Panc1 (cell line): ENCODE measurements around the gene TBC1D26. TPM values are rescaled to one million over a fixed set of nuclear protein-coding genes. Genes with fewer than 3 reads are reported as not detected.
"Not testable (repeated sequence)": the region's sequence is repeated elsewhere in the genome, so short reads cannot be mapped to it uniquely, and the experiment has no call there.

ENCODE experiments used
- ATAC-seq: fragments of 200-7000 bp; cut with Tn5 transposase; 2 replicates; pipeline ENCODE4 v1.9.1; 2020; ENCODE audit warnings: mild to moderate bottlenecking, moderate library complexity
- Bru-seq: library from RNA; stranded (reverse); fragments of 400-500 nt; gene quantifications from one replicate; lab custom pipeline; 2021; lab: Mats Ljungman, UMichigan
- BruChase-seq, 2 experiments: library from RNA; stranded (reverse); fragments of 400-500 nt; gene quantifications; one replicate each; lab custom pipeline; 2021; lab: Mats Ljungman, UMichigan
- BruUV-seq: library from RNA; stranded (reverse); fragments of 400-500 nt; replicated peaks from 2 replicates; lab custom pipeline; 2021; lab: Mats Ljungman, UMichigan
- CTCF ChIA-PET: fragments of 300-600 bp; sonication (Branson Sonifier 250); formaldehyde crosslinking; loops from one replicate; lab custom pipeline; 2022; ENCODE audit warnings: antibody characterized with exemption; lab: Charles Lee
- POLR2A ChIA-PET: fragments of 300-600 bp; sonication (Branson Sonifier 250); formaldehyde crosslinking; loops from one replicate; lab custom pipeline; 2022; ENCODE audit warnings: antibody characterized with exemption; lab: Charles Lee
- DNase-seq: peaks from one replicate; pipeline ENCODE4 v3.0.0-alpha.2; 2010; ENCODE audit warnings: low read depth, low spot score
- H3K27ac ChIP-seq: 2 replicates; pipeline ENCODE4 v1.5.1; 2011; ENCODE audit warnings: mild to moderate bottlenecking, low read length, inconsistent platforms
- H3K27me3 ChIP-seq: fragments of 200-500 bp; sonication (Bioruptor generic); 2 replicates; pipeline ENCODE4 v1.6.0; 2014; ENCODE audit warnings: low read length, inconsistent platforms; ENCODE audit not compliant: control insufficient read depth, insufficient read depth
- H3K36me3 ChIP-seq: fragments of 200-500 bp; sonication (Bioruptor generic); 2 replicates; pipeline ENCODE4 v1.5.1; 2014; ENCODE audit warnings: inconsistent platforms, mild to moderate bottlenecking, low read length, moderate library complexity; ENCODE audit not compliant: control insufficient read depth, insufficient read depth
- H3K4me1 ChIP-seq: 2 replicates; pipeline ENCODE4 v1.5.1; 2011; ENCODE audit warnings: inconsistent platforms, mild to moderate bottlenecking, low read length, moderate library complexity; ENCODE audit not compliant: control insufficient read depth, insufficient read depth
- H3K4me3 ChIP-seq, 2 experiments: 2 replicates each; pipeline ENCODE4 v1.5.1; 2011 to 2012; ENCODE audit warnings: low read depth in 2 of 2, low read length in 2 of 2, mild to moderate bottlenecking in 2 of 2, inconsistent platforms in 1 of 2, moderate library complexity in 1 of 2
- H3K9me3 ChIP-seq: fragments of 200-500 bp; sonication (Bioruptor generic); 2 replicates; pipeline ENCODE4 v1.5.1; 2014; ENCODE audit warnings: low read depth, mild to moderate bottlenecking, inconsistent platforms, low read length, moderate library complexity; ENCODE audit not compliant: control insufficient read depth, insufficient read depth
- POLR2AphosphoS5 ChIP-seq: IDR thresholded peaks from 2 replicates; pipeline ENCODE4 v1.6.1; 2012; ENCODE audit warnings: mild to moderate bottlenecking, low read depth, low read length, moderate library complexity
- in situ Hi-C: cut with HindIII; loops from 2 replicates; pipeline ENCODE4 v1.10.0; 2016; ENCODE audit warnings: low sequenced_read_pairs, low pct_unique_long_range_greater_than_20kb
- intact Hi-C: fragments of 100-400 bp; cut with micrococcal nuclease; formaldehyde crosslinking; loops from one replicate; pipeline ENCODE4 v1.10.0; 2022; ENCODE audit not compliant: unreplicated experiment
- long read RNA-seq: library from polyadenylated mRNA; unstranded; transcript quantifications from one replicate; pipeline ENCODE4 v2.0.0, GENCODE V29; 2021; ENCODE audit not compliant: unreplicated experiment
- polyA plus RNA-seq: library from polyadenylated mRNA; unstranded; fragments of >200 nt; gene quantifications from one replicate; pipeline ENCODE4 v1.2.1, GENCODE V29; 2012; ENCODE audit warnings: missing spikeins; ENCODE audit not compliant: insufficient read length
- total RNA-seq: library from RNA; stranded (reverse); gene quantifications from one replicate; pipeline ENCODE4 v1.2.1, GENCODE V29; 2021; ENCODE audit not compliant: unreplicated experiment

Gene TBC1D26
- total RNA-seq (0.05 TPM), Bru-seq, nascent RNA (not detected), BruChase-seq, experiment 1, labeled RNA remaining after a 2-hour chase (percentile 11 among the genes with signal in this experiment), BruChase-seq, experiment 2, labeled RNA remaining after a 6-hour chase (not detected)
- not detected for polyA plus RNA-seq
- long read RNA-seq: 0 reads

DNA sequence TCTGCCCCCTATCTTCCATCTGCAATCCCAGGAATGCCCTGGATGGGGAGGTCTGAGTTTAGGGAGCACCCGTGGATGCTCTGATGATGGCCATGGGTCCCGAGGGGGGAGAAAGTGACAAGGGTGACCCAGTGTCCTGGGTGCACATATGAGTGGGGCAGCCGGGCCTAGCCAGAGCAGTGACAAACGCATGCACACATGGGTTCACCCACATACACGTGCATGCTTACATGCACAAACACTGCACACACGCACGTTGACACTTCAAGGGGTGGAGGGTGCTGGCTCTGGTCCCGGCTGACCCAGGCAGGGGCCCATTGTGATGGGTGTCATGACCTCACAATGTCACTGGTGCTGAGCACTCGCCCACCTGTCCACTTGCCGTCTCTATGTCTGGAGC lies at the start of gene TBC1D26:
Gene TBC1D26, plus strand, starts transcription at position 384 of the 400 bp plus-strand sequence. CDS start 3,066 bp downstream, outside the sequence.
- ATAC-seq, in situ Hi-C loops, intact Hi-C loops, H3K27me3 ChIP-seq, H3K9me3 ChIP-seq, BruUV-seq, H3K4me3 ChIP-seq, H3K4me1 ChIP-seq, CTCF ChIA-PET, H3K27ac ChIP-seq, DNase-seq, POLR2A ChIA-PET, H3K36me3 ChIP-seq: not testable (repeated sequence)

DNA sequence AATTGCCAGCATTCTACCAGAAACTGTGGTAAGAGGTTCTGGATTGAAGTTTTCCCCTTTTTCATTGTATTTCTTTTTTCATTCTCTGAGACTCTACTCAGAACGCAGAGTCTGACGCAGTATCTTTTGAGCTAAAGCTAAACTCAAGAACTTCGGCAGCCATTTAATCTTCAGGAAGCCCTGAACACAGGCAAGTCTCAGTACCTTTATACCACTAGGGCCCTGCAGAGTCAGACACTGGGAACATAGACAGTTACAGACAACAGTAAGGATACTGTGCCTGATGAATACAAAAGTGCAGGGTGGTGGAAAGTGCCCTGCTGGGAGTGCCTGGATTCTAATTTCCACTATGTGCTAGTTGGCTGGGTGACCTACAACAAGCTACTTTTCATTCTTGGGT lies 48.9 kb upstream of the TBC1D26 start:
- H3K9me3 ChIP-seq, H3K4me3 ChIP-seq, POLR2A ChIA-PET, CTCF ChIA-PET, DNase-seq, H3K27me3 ChIP-seq, intact Hi-C loops, H3K36me3 ChIP-seq, H3K27ac ChIP-seq, H3K4me1 ChIP-seq, in situ Hi-C loops, BruUV-seq, ATAC-seq: not testable (repeated sequence)

DNA sequence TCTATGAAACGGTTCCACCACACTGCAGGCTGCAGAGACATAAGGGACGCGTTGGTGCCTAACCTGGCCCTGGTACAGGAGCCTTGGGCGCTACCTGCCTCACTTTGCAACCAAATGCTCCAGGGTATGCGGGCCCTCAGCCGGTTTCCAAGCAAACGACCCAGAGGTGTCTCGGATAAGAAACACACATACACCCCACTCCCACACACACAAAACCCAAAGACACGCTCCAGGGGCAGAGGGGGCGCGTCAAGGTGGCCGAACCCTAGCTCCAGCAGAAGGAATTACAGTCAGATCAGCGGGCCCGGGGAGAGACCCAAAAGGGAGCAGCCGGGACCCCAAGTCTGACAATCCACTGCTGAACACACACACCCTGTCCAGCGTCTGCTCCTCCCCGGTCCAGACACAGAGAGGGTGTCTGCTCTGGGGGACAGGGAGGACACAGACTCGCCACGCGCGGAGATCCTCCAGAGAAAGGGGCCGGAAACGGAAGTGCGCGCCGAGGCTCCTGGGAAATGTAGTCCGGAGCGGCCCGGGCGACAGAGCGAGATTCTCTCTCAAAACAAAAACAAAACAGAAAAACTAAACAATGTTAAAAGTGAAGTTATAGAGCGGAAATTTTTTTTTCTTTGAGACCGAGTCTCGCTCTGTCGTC lies 48.1 kb upstream of the TBC1D26 start, which contains the start of gene TRIM16:
Gene TRIM16, minus strand, starts transcription at position 488 of the 655 bp plus-strand sequence. CDS start 32,702 bp downstream, outside the sequence.
- in situ Hi-C loops, CTCF ChIA-PET, POLR2A ChIA-PET, intact Hi-C loops, H3K36me3 ChIP-seq, H3K27me3 ChIP-seq, H3K9me3 ChIP-seq, H3K4me1 ChIP-seq: not testable (repeated sequence)
- BruUV-seq: TSS peak; percentile 87
- DNase-seq: peak; percentile 5
- ATAC-seq: peak; percentile 97
- Histone ChIP-seq H3K4me3 (peak within 1 kb of the TSS; percentile 56 to 57), H3K27ac (peak within 1 kb of the TSS; percentile 71)
- TF ChIP-seq POLR2AphosphoS5: peak; percentile 58; the same call in 1 of the 2 replicates

DNA sequence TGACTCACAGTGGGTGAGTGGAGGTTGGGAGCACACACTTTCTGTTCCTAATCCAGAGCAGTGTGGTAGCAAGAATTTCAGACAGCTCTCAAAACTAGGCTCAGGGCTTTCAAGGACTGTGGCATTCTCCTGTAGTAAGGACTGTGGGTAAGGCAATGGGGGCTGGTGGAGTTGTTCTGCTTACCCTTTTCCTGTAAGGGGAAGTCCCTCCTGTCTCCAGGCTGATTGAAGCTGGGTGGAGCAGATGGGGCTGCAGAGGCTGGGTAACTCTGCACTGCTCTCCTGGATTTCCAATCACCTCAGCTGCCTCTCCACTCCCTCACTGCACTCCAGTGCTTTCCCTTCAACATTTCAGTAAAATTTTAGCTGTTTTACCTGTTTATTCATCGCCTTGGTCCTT lies 44.6 kb upstream of the TBC1D26 start:
- H3K27ac ChIP-seq, H3K9me3 ChIP-seq, H3K27me3 ChIP-seq, intact Hi-C loops, BruUV-seq, DNase-seq, H3K4me3 ChIP-seq, H3K4me1 ChIP-seq, H3K36me3 ChIP-seq, POLR2A ChIA-PET, ATAC-seq, in situ Hi-C loops: not testable (repeated sequence)
- CTCF ChIA-PET: interaction anchor here (0.6 kb wide), 1 partner anchor 311 kb away, joined by 4 read pairs; no protein-coding TSS in a partner anchor

DNA sequence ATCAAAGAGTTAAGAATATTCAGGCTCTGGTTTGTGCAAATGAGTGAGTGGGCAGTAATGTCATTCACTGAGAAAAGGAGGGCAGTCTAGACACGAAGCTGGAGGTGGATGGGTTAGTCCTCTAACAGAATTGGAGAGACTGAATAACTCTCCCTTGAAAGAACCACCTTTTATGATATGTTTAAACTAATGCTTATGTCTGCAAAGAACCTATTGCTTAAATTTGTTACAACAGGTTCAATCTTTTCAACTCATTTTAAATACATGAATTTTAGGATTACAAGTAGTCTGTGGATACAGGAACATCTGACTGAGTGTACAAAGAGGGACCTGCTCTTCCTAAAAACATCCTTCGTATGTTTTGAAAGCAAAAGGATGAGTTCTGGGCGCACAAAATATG lies 33.1 kb upstream of the TBC1D26 start:
- intact Hi-C loops, H3K36me3 ChIP-seq, BruUV-seq, H3K27me3 ChIP-seq, in situ Hi-C loops, H3K4me1 ChIP-seq, CTCF ChIA-PET, H3K9me3 ChIP-seq, POLR2A ChIA-PET: not testable (repeated sequence)
- ATAC-seq: peak; percentile 7; the same call in 1 of the 2 replicates
- peak; percentile 12 for DNase-seq
- 0 out of 2 replicates have a peak overlapping the region, but pooled peaks have one; percentile 34 for H3K27ac ChIP-seq
- peak overlapping the region; percentile 48 to 49 for H3K4me3 ChIP-seq

DNA sequence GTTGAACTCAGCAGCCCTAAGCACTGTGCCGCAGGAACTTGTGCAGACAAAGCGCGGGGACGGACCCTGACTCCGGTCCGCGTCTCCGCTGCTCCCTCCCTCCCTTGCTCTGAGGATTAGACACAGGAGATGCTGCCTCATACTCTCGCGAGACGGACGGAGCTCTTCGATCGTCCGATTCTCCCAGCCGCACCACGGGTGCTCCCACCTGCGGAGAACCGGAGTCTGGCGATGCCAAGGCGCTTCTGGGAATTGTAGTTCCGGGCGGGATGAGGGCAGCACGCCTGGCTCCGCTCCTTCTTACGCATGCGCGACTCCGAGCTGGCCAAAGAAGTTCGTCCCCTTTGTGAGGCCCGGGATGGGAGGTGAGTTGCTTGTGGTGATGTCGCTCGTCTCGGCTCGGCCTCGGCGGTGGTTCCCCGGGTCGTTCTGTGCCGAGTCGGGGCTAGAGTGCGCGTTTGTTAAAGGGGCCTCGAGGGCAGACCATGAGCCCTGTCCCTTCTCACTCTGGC lies 32.6 kb upstream of the TBC1D26 start, which contains the start of gene ZNF286A:
Gene ZNF286A, plus strand, starts transcription at position 340 of the 512 bp plus-strand sequence. CDS start 578 bp downstream, outside the sequence.
- peak; percentile 99 for ATAC-seq
- H3K27ac ChIP-seq: 0 out of 2 replicates have a peak within 1 kb of the TSS, but pooled peaks have one; percentile 34
- H3K4me1 ChIP-seq, POLR2A ChIA-PET, H3K36me3 ChIP-seq, in situ Hi-C loops, CTCF ChIA-PET, BruUV-seq, intact Hi-C loops, H3K27me3 ChIP-seq, H3K9me3 ChIP-seq: not testable (repeated sequence)
- DNase-seq: peak; percentile 91
- H3K4me3 ChIP-seq: peak within 1 kb of the TSS; percentile 48 to 49

DNA sequence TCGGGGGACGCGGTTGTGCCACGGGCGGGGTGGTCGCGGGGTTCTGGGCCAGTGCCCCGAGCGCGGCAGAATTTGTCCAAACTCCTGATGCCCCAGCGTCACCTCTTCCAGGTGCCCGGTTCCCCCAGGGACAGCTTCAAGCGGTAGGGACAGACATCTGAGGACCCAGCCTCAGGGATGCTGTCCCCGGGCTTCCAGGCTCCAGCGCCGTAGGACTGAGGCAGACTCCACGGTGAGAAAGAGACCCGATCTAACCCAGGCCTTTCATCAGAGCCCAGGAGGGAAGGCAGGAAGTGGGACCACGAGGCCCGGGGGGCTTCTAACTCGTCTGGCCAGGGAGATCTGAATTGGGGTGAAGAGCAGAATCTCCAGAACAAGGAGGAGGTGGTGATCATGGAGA lies 32.1 kb upstream of the TBC1D26 start:
- H3K36me3 ChIP-seq, H3K27me3 ChIP-seq, H3K4me1 ChIP-seq, POLR2A ChIA-PET, DNase-seq, intact Hi-C loops, H3K27ac ChIP-seq, CTCF ChIA-PET, H3K9me3 ChIP-seq, in situ Hi-C loops: not testable (repeated sequence)
- peak overlapping the region; percentile 48 to 49 for H3K4me3 ChIP-seq
- peak; percentile 57 for ATAC-seq
- BruUV-seq: TSS peak; percentile 93
